B cell (primary cell): ENCODE results near the gene HOXB13. TPM values are rescaled to one million over a fixed set of nuclear protein-coding genes. Genes with fewer than 3 reads are reported as not detected.

Experiments used
- ATAC-seq: fragments of 200-7000 bp; cut with Tn5 transposase; one replicate; pipeline ENCODE4 v1.10.0; 2021; ENCODE audit warnings: low read depth, mild to moderate bottlenecking, moderate number of reproducible peaks, moderate library complexity
- CTCF ChIA-PET: fragments of 350-600 bp; sonication (Branson Sonifier 250); formaldehyde crosslinking; loops from one replicate; lab custom pipeline; 2021; ENCODE audit warnings: antibody characterized with exemption, inconsistent platforms; lab: Charles Lee
- POLR2A ChIA-PET: fragments of 350-600 bp; sonication (Branson Sonifier 250); formaldehyde crosslinking; loops from one replicate; lab custom pipeline; 2021; ENCODE audit warnings: antibody characterized with exemption; lab: Charles Lee
- DNase-seq: peaks from one replicate; pipeline ENCODE4 v3.0.0; 2013
- H2AFZ ChIP-seq: 2 replicates; pipeline ENCODE4 v1.6.1; 2012; ENCODE audit warnings: mild to moderate bottlenecking, low read depth, low read length; ENCODE audit not compliant: insufficient read depth, poor library complexity, severe bottlenecking
- H3K27ac ChIP-seq, 2 donors: 1 replicate in 1 of 2; 2 replicates in 1 of 2; pipeline ENCODE4 v1.5.1; 2012 to 2013; ENCODE audit warnings: low read length in 2 of 2, mild to moderate bottlenecking in 2 of 2, moderate library complexity in 1 of 2
- H3K27me3 ChIP-seq, 4 experiments: fragments of 200-600 bp in 1 of 4; sonication (generic) in 1 of 4; replicated peaks in 1 of 4; 1 replicate in 2 of 4; 2 replicates in 2 of 4; pipeline versions ENCODE4 v1.6.1 to v1.7.0; 2013 to 2016; ENCODE audit warnings: low read length in 3 of 4, mild to moderate bottlenecking in 2 of 4, mixed read lengths in 1 of 4, moderate library complexity in 1 of 4; ENCODE audit not compliant: insufficient read depth in 4 of 4, control insufficient read depth in 3 of 4; ENCODE audit errors: control extremely low read depth in 1 of 4
- H3K36me3 ChIP-seq, 2 experiments: replicated peaks in 1 of 2; 1 replicate in 1 of 2; 2 replicates in 1 of 2; pipeline versions ENCODE4 v1.6.1 to v1.7.1; 2013; ENCODE audit warnings: low read length in 1 of 2; ENCODE audit not compliant: insufficient read depth in 2 of 2, control insufficient read depth in 1 of 2; ENCODE audit errors: control extremely low read depth in 1 of 2, extremely low read depth in 1 of 2
- H3K4me1 ChIP-seq, 2 donors: fragments of 200-600 bp in 1 of 2; sonication (generic) in 1 of 2; 1 replicate in 1 of 2; 2 replicates in 1 of 2; pipeline versions ENCODE4 v1.5.1 to v1.6.1; 2013 to 2017; ENCODE audit warnings: low read length in 2 of 2; ENCODE audit not compliant: control insufficient read depth in 2 of 2, insufficient read depth in 2 of 2
- H3K4me2 ChIP-seq: replicated peaks from 2 replicates; pipeline ENCODE3; 2012; ENCODE audit warnings: mild to moderate bottlenecking, low read depth, low read length; ENCODE audit not compliant: poor library complexity, severe bottlenecking
- H3K4me3 ChIP-seq, 5 experiments: fragments of 200-600 bp in 1 of 5; sonication (generic) in 1 of 5; 1 replicate in 3 of 5; 2 replicates in 2 of 5; pipeline versions ENCODE4 v1.5.1 to v1.7.0; 2011 to 2016; ENCODE audit warnings: low read length in 4 of 5, mild to moderate bottlenecking in 4 of 5, low read depth in 2 of 5, control low read depth in 1 of 5, moderate library complexity in 1 of 5; ENCODE audit not compliant: insufficient read depth in 1 of 5; ENCODE audit errors: control extremely low read depth in 1 of 5, extremely low read depth in 1 of 5
- H3K79me2 ChIP-seq: fragments of 200-600 bp; sonication (generic); one replicate; pipeline ENCODE4 v1.6.0; 2016; ENCODE audit warnings: low read length; ENCODE audit not compliant: control insufficient read depth, insufficient read depth
- H3K9ac ChIP-seq: fragments of 200-600 bp; sonication (generic); 2 replicates; pipeline ENCODE4 v1.6.1; 2017; ENCODE audit warnings: mild to moderate bottlenecking, low read length, moderate library complexity
- H3K9me3 ChIP-seq, 3 donors: one replicate each; pipeline versions ENCODE4 v1.6.1 to v1.7.1; 2013; ENCODE audit warnings: low read length in 2 of 3; ENCODE audit not compliant: control insufficient read depth in 2 of 3, insufficient read depth in 1 of 3; ENCODE audit errors: control extremely low read depth in 1 of 3
- H4K20me1 ChIP-seq: 2 replicates; pipeline ENCODE4 v1.6.0; 2012; ENCODE audit warnings: mild to moderate bottlenecking, low read length; ENCODE audit not compliant: insufficient read depth, control insufficient read depth, poor library complexity, severe bottlenecking
- H3K27ac Mint-ChIP-seq: one replicate; pipeline ENCODE4 v1.8.0; 2021; ENCODE audit warnings: mixed read lengths
- H3K27me3 Mint-ChIP-seq: one replicate; pipeline ENCODE4 v1.8.0; 2021; ENCODE audit warnings: mixed read lengths
- H3K4me1 Mint-ChIP-seq: one replicate; pipeline ENCODE4 v1.8.0; 2021; ENCODE audit warnings: mixed read lengths
- H3K4me3 Mint-ChIP-seq: one replicate; pipeline ENCODE4 v1.8.0; 2021; ENCODE audit warnings: mixed read lengths
- H3K9me3 Mint-ChIP-seq: one replicate; pipeline ENCODE4 v1.8.0; 2022; ENCODE audit warnings: mixed read lengths; ENCODE audit not compliant: insufficient read depth
- CTCF ChIP-seq: fragments of 200-600 bp; IDR thresholded peaks from one replicate; pipeline ENCODE4 v1.8.0; 2022; ENCODE audit warnings: antibody characterized with exemption, mild to moderate bottlenecking
- EZH2 ChIP-seq: IDR thresholded peaks from 2 replicates; pipeline ENCODE4 v1.6.1; 2012; ENCODE audit warnings: borderline replicate concordance, low read depth, mild to moderate bottlenecking, moderate library complexity, low read length; ENCODE audit not compliant: insufficient read depth, poor library complexity, severe bottlenecking
- WGBS: methylation state at CpG from one replicate; pipeline ENCODE4 v1.1.5; 2013; ENCODE audit warnings: missing lambda C conversion rate; ENCODE audit not compliant: insufficient coverage; 5-methylcytosine and 5-hydroxymethylcytosine counted together
- intact Hi-C: fragments of 100-400 bp; cut with micrococcal nuclease; formaldehyde crosslinking; loops from one replicate; pipeline ENCODE4 v1.10.0; 2022
- polyA plus RNA-seq: library from polyadenylated mRNA; depleted of rRNA; stranded (reverse); fragments of >200 nt; gene quantifications from 2 replicates; pipeline ENCODE4 v1.2.3, GENCODE V29; 2012
- total RNA-seq, 2 donors: library from RNA; stranded (reverse); fragments of 120-200 nt in 1 of 2; gene quantifications; 1 replicate in 1 of 2; 2 replicates in 1 of 2; pipeline versions ENCODE4 v1.2.3 to v1.2.4, GENCODE V29; 2013 to 2022

HOXB13 gene
- total and polyA plus RNA-seq, 2 donors (not counting 1 experiment from before 2014, with no cell fraction given) = not detected

GRCh38 chr17:48757524-48757961, 29.0 kb upstream of the HOXB13 start:
- WGBS = 100% methylated on average over 1 of the region's 2 CpGs
- Histone ChIP-seq H3K79me2 (no peaks in the 10 kb centered on the region), H4K20me1 (no peaks in the 10 kb centered on the region), H3K4me3 (no peak overlapping the region), H3K4me1 (peaks cover 15 to 29% of the 10 kb centered on the region in 2 donors), H3K27me3 (peaks cover 0 to 70% (median 47%) of the 10 kb centered on the region in 4 experiments), H3K4me2 (no peak overlapping the region), H3K9ac (no peak overlapping the region), H3K27ac (no peak overlapping the region), H3K36me3 (no peaks in the 10 kb centered on the region), H3K9me3 (peaks cover 0 to 23% (median 0%) of the 10 kb centered on the region in 3 donors), H2AFZ (no peak overlapping the region)
- peaks cover 75% of the 10 kb centered on the region for H3K27me3 Mint-ChIP-seq
- DNase-seq (no peak), ATAC-seq (no peak)
- intact Hi-C loops = no loop called here
- H3K4me1 Mint-ChIP-seq = peaks cover 21% of the 10 kb centered on the region
- no peaks in the 10 kb centered on the region for H3K9me3 Mint-ChIP-seq
- TF ChIP-seq EZH2 (no peak), CTCF (no peak)
- ChIA-PET CTCF (no interaction called here), POLR2A (no interaction called here)
- no peak overlapping the region for H3K27ac Mint-ChIP-seq
- no peak overlapping the region for H3K4me3 Mint-ChIP-seq

DNA sequence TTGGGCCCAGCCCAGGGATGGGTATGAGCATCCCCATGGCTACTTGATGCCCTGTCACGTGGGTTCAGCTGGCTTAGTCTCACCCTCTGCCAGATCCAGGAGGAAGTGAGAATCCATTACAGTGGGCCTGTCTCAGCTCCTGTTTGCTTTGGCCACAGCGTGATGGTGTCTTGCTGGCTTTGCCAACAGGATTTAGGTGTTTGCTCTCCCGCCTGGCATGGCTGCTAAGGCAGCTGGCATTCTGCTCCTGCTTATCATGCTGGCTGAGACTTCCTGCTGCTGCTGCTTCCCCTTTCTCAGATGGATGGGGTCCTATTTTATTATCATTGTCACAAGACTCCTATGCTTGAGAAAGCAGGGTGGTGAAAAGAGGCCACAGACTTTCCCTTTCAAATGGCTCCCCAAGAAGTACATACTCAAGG, 28.3 kb upstream of the HOXB13 start:
- no peaks in the 10 kb centered on the region for H4K20me1 ChIP-seq
- no peaks in the 10 kb centered on the region for H3K9me3 Mint-ChIP-seq

More for the DNA sequence above, 28.3 kb upstream of the HOXB13 start:
- no peak overlapping the region for H2AFZ ChIP-seq
- TF ChIP-seq EZH2 (no peak), CTCF (no peak)
- peaks cover 15 to 34% of the 10 kb centered on the region in 2 donors for H3K4me1 ChIP-seq
- H3K27ac Mint-ChIP-seq = no peak overlapping the region
- no peak overlapping the region for H3K4me2 ChIP-seq
- no peaks in the 10 kb centered on the region for H3K79me2 ChIP-seq
- H3K9ac ChIP-seq = no peak overlapping the region
- peaks cover 0 to 71% (median 52%) of the 10 kb centered on the region in 4 experiments for H3K27me3 ChIP-seq
- no peak overlapping the region for H3K4me3 Mint-ChIP-seq
- ATAC-seq (no peak), DNase-seq (no peak)
- 16% methylated on average over 3 of the region's 3 CpGs for WGBS
- intact Hi-C loops = no loop called here
- ChIA-PET POLR2A (no interaction called here), CTCF (interaction anchor here (1.4 kb wide), 1 partner anchor 33 kb away, joined by 3 read pairs; no protein-coding TSS in a partner anchor)
- peaks cover 21% of the 10 kb centered on the region for H3K4me1 Mint-ChIP-seq
- H3K36me3 ChIP-seq = no peaks in the 10 kb centered on the region
- no peak overlapping the region for H3K27ac ChIP-seq
- H3K4me3 ChIP-seq = no peak overlapping the region
- peaks cover 0 to 28% (median 0%) of the 10 kb centered on the region in 3 donors for H3K9me3 ChIP-seq
- H3K27me3 Mint-ChIP-seq = peaks cover 75% of the 10 kb centered on the region
